Endothelial cell of umbilical vein (primary cell): ENCODE results near the gene PLD4.

Source experiments
- MYC ChIP-seq: IDR thresholded peaks from one replicate; pipeline ENCODE4 v1.6.1; 2011; ENCODE audit warnings: mild to moderate bottlenecking, low read depth, low read length
- POLR2A ChIP-seq: IDR thresholded peaks from 2 replicates; pipeline ENCODE4 v1.6.1; 2012; ENCODE audit warnings: low read depth, mild to moderate bottlenecking, control low read depth, low read length
- POLR2AphosphoS5 ChIP-seq: IDR thresholded peaks from 2 replicates; pipeline ENCODE4 v1.6.1; 2012; ENCODE audit warnings: low read depth, mild to moderate bottlenecking, control low read depth, low read length, moderate library complexity; ENCODE audit not compliant: insufficient read depth
- TF ChIP-seq, protein P1 (sequence below), 2 donors: IDR thresholded peaks; 1 replicate in 1 of 2; 2 replicates in 1 of 2; pipeline ENCODE4 v1.5.1; 2011; ENCODE audit warnings: low read length in 2 of 2, mild to moderate bottlenecking in 2 of 2, moderate library complexity in 2 of 2, control low read depth in 1 of 2, inconsistent platforms in 1 of 2, low read depth in 1 of 2; ENCODE audit not compliant: insufficient read depth in 1 of 2; ENCODE audit errors: extremely low read depth in 1 of 2

DNA sequence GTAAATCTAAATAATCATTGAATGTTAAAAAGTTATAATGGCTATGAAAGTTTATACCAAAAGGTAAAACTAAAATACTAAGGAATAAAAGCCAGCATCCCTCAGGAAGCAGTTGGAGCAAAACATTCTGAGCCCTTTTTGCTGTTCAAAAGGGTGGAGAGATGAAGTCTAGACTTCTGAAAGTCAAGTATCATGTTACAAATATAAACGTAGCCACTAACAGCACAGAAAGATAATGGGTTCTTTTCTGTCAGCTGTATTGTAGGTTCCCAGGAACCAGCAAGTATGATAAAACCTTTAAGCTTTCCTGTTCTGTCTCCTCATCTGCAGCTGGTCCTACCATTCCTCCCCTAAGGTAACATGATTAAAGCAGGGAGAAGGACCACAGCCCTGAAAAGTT is 16.4 kb upstream of the PLD4 start:
- TF ChIP-seq, protein P1, sequence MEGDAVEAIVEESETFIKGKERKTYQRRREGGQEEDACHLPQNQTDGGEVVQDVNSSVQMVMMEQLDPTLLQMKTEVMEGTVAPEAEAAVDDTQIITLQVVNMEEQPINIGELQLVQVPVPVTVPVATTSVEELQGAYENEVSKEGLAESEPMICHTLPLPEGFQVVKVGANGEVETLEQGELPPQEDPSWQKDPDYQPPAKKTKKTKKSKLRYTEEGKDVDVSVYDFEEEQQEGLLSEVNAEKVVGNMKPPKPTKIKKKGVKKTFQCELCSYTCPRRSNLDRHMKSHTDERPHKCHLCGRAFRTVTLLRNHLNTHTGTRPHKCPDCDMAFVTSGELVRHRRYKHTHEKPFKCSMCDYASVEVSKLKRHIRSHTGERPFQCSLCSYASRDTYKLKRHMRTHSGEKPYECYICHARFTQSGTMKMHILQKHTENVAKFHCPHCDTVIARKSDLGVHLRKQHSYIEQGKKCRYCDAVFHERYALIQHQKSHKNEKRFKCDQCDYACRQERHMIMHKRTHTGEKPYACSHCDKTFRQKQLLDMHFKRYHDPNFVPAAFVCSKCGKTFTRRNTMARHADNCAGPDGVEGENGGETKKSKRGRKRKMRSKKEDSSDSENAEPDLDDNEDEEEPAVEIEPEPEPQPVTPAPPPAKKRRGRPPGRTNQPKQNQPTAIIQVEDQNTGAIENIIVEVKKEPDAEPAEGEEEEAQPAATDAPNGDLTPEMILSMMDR (IDR thresholded peaks at IDR 0.05; ENCODE audit: extremely low read depth in 1 of 2, insufficient read depth in 1 of 2, low read depth in 1 of 2, low read length in 2 of 2) = no peak
- TF ChIP-seq POLR2AphosphoS5 (no peak), MYC (no peak), POLR2A (no peak)
